Keratinocyte (primary cell): ENCODE results near the gene SUPT5H.

Source experiments
- CTCF ChIP-seq, 3 experiments: IDR thresholded peaks in 1 of 3; conservative IDR thresholded peaks in 1 of 3; optimal IDR thresholded peaks in 1 of 3; 2 replicates in 2 of 3; 3 replicates in 1 of 3; pipeline versions ENCODE3 to v1.5.1; 2011; ENCODE audit warnings: low read length in 3 of 3, mild to moderate bottlenecking in 3 of 3, moderate library complexity in 2 of 3, control low read depth in 1 of 3, inconsistent platforms in 1 of 3; ENCODE audit not compliant: insufficient read depth in 2 of 3; ENCODE audit errors: extremely low read depth in 1 of 3
- EZH2 ChIP-seq: IDR thresholded peaks from one replicate; pipeline ENCODE4 v1.6.1; 2012; ENCODE audit warnings: inconsistent platforms, mild to moderate bottlenecking, low read length, moderate library complexity

- TF ChIP-seq CTCF (optimal IDR thresholded peaks at IDR 0.05 in 1 of 3, IDR thresholded peaks at IDR 0.05 in 1 of 3, conservative IDR thresholded peaks at IDR 0.05 in 1 of 3; ENCODE audit: extremely low read depth in 1 of 3, insufficient read depth in 2 of 3, low read length in 3 of 3) (no peak), EZH2 (no peak)
Observed at GRCh38 chr19:39416152-39417120, 28.9 kb upstream of the SUPT5H start.
